Erythroblast (primary cell): ENCODE results near the gene GOLGA2.

ENCODE experiments used
- GATA1 ChIP-seq: IDR thresholded peaks from 2 replicates; pipeline ENCODE4 v1.6.1; 2011; ENCODE audit warnings: low read depth, mild to moderate bottlenecking, control low read depth, low read length, moderate library complexity
- POLR2A ChIP-seq: IDR thresholded peaks from 2 replicates; pipeline ENCODE4 v1.6.1; 2011; ENCODE audit warnings: mild to moderate bottlenecking, low read length

DNA sequence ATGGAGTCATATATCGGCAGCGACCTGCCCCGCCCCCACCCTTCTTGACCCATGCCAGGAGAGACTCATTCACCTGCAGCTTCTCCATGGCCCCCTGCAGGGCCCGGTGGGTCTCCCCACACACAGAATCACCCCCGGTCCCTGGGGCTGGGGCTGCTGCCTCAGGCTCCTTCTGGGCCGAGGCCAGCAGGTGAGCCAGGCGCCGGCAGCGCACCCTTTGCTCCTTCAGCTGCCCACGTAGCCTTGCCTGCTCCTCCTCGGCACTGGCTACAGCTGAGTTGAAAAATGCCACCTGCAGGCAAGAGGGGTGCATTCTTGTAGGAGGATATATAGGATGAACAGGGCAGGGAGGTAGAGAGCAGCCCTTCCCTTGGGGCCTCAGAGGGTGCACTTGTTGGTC lies 17.9 kb downstream of the GOLGA2 start:
- TF ChIP-seq POLR2A: no peak
- TF ChIP-seq GATA1: no peak
